ENCODE results near the gene CDC73. TPM values are rescaled to one million over a fixed set of nuclear protein-coding genes. Genes with fewer than 3 reads are reported as not detected.
"Not testable (repeated sequence)": the region's sequence is repeated elsewhere in the genome, so short reads cannot be mapped to it uniquely, and the experiment has no call there.

CDC73 gene
- total and polyA plus RNA-seq, 10 of the 15 experiments (the other 5 are each of a cell fraction or from before 2014, with no cell fraction given): 10.6 to 43.4 (median 21.7) TPM

GRCh38 chr1:193187114-193187513 lies 65.3 kb downstream of the CDC73 start (continued):
- TF ChIP-seq SKIL (IDR thresholded peaks at IDR 0.05; ENCODE audit: low read depth, poor library complexity, severe bottlenecking): no peak

GRCh38 chr1:193188915-193189314 lies 67.1 kb downstream of the CDC73 start:
- H2AFZ ChIP-seq (ENCODE audit: control insufficient read depth, low read depth, low read length); BruUV-seq (replicated peaks); SMC1A ChIA-PET (ENCODE audit: uncharacterized antibody, unreplicated experiment); H4K20me1 ChIP-seq (ENCODE audit: control insufficient read depth, insufficient read depth); H3K27me3 ChIP-seq (replicated peaks in 1 of 2; ENCODE audit: control insufficient read depth in 2 of 2, insufficient read depth in 2 of 2, low read length in 1 of 2); POLR2A ChIA-PET; H3K9ac ChIP-seq (ENCODE audit: control insufficient read depth, insufficient read depth, low read length); H3K27ac ChIP-seq (ENCODE audit: control insufficient read depth, insufficient read depth); CTCF ChIA-PET; H3K9me3 ChIP-seq (replicated peaks; ENCODE audit: control insufficient read depth, insufficient read depth, low read length); ATAC-seq; H3K4me2 ChIP-seq (ENCODE audit: control insufficient read depth, insufficient read depth); in situ Hi-C loops (cut with MboI); DNase-seq (ENCODE audit: low read depth, low spot score); H3K4me3 ChIP-seq; H3K4me1 ChIP-seq (ENCODE audit: control insufficient read depth, insufficient read depth, low read length); FAIRE-seq; H3K36me3 ChIP-seq (ENCODE audit: control insufficient read depth in 2 of 2, insufficient read depth in 2 of 2, low read length in 1 of 2): not testable (repeated sequence)
- RAD21 ChIA-PET (ENCODE audit: unreplicated experiment): interaction anchor here (1.5 kb wide), 1 partner anchor 12 kb away, joined by 3 read pairs; no protein-coding TSS in a partner anchor
- H3K79me2 ChIP-seq (ENCODE audit: control insufficient read depth, insufficient read depth, low read length): peaks cover 23% of the 10 kb centered on the region
- 97% methylated on average over 6 of the region's 7 CpGs for WGBS (ENCODE audit: insufficient coverage, insufficient replicate concordance, low lambda C conversion rate, missing lambda C conversion rate)
- intact Hi-C loops (cut with micrococcal nuclease; ENCODE audit: unreplicated experiment): loop anchor here (10.0 kb wide), 2 partner anchors 216 to 346 kb away; no protein-coding TSS in a partner anchor
